Glomerular endothelial cell (primary cell): Measurements from ENCODE around the gene VPS37B. TPM values are rescaled to one million over a fixed set of nuclear protein-coding genes. Genes with fewer than 3 reads are reported as not detected.
A peak's percentile ranks its signal among the peaks of the same experiment; 100 is the strongest.

ENCODE experiments used
- DNase-seq: peaks from one replicate; pipeline ENCODE4 v3.0.0-alpha.2; 2011; ENCODE audit warnings: low read depth, low spot score; ENCODE audit errors: extremely low read depth
- total RNA-seq: library from RNA; depleted of rRNA; stranded (reverse); fragments of >200 nt; gene quantifications from 2 replicates; pipeline ENCODE4 v1.2.3, GENCODE V29; 2015

Gene VPS37B
- total RNA-seq, 1 donor from 2014 or later, result 66.9 TPM

GRCh38 chr12:122855071-122855829, 40.7 kb downstream of the VPS37B start:
- DNase-seq, result no peak

DNA sequence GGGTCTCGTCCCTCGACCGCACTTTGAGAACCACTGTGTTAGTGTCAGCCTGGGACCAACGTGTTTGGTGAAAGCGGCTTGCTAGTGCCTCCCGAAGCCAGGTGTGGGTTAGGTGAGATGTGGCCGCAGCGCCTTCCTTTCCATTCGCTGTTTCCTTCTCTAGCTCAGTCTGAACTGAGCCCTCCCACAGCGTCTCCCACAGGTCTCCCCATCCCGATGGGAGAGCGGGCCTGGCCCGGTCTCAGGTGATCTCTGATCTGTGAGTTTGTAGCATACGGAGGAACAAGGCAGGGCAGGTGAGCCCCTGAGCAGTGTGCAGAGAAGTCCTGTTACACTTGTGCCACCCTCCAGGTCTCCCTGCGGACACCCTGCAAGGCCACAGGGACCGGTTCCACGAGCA, 41.4 kb downstream of the VPS37B start:
- no peak for DNase-seq

DNA sequence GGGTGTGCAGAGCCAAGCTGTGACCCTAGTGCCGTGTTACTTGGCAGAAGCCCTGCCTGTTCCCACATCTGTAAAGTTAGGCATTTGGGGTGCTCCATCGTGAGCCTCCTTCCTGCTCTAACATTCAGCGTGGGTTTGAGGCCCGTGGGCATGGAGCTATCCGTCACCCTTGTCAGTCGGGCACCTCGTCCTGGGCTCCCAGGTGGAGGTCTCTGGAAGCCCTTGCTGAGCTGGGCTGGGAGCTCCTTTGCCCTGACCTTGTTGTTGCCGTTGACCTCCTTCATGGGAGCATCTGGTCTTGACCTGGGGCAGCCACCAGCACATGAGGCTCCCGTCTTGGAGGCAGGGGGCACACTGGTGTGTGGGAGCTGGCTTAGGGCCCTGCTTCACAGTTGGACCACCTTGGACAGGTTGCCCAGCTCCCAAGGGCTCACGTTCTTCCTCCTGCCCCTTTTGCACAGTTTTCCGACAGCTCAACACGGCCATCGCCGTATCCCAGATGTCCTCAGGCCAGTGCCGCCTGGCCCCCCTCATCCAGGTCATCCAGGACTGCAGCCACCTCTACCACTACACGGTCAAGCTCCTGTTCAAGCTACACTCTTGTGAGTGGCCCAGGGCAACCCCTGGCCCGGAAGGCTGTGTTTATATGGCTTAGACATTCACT, 42.2 kb downstream of the VPS37B start:
- DNase-seq, result no peak

- DNase-seq, result no peak
These were observed 43.3 kb downstream of the VPS37B start for GRCh38 chr12:122852336-122853275.

DNA sequence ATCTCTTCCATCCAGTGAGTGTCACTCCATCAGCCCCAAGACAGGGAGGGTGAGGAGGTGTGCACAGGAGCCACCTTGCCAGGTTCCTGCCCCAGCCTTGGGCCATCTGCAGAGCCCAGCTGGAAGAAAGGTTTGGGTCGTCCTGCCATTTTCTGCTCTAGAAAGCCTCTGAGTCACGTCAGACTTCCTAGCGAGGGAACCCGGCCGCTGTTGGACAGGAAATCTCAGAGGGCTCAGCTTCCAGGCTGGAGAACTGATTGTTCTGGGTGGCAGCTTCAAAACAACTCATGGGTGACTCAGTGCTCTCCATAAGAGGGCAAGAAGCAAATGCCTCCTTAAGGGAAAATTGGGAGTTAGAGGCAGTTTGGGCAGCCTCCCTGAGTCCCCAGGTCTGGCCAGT, 44.1 kb downstream of the VPS37B start:
- DNase-seq, result peak; percentile 83

DNA sequence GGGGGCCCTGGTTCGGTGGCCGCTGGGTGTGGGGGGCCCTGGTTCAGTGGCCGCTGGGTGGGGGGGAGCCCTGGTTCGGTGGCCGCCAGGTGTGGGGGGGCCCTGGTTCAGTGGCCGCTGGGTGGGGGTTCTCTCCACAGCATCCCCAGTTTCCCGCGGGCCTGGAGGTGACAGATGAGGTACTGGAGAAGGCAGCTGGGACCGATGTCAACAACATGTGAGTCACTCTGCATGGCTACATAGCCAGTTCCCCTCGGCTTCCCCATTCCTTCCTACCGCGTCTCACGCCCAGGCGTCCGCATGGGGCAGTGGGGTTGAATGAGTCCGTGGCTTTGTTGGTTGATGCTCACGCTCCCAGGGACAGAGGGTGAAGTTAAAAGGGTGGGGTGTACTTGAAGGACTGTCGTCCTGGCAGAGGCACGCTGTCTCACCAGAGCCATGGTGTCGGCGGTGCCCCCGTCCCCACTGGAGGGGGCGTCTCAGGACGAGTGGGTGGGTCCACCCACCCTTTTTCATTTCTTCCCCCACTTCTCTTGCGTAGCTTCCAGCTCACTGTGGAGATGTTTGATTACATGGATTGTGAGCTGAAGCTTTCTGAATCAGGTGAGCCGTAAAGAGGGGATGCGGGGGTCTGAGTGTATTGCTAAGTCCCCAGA, 45.1 kb downstream of the VPS37B start:
- no peak for DNase-seq

- DNase-seq, result no peak
These were observed 45.9 kb downstream of the VPS37B start for GRCh38 chr12:122850048-122850445.

DNA sequence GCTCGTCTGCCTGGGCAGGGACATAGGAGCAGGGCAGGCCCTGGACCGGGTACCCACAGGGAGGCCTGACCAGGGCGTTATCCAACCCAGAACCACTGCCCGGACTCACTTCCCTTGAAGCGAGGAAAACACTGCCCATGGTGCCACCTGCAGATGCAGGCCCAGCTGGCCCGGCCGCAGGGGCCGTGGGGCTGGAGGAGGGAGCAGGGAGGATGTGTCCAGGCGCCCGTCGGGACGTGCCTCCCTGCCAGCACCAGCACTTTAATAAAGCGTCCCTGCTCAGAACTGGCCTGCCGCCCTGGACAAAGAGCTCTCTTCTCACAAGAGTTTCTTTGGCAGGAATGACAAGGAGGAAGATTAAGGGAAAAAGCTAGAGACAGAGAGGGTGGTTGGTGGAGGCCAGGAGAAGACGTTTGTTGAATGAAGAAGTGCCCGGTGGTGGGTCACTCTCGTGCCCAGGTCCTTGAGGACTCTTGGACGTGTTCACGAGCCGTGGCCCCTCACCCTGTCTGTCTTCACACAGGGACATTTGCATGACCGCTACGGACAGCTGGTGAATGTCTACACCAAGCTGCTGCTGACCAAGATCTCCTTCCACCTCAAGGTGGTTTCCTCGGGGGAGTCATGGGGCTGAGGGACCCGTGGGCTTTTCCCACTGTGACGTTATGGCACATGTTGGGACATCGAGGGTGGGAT, 46.4 kb downstream of the VPS37B start:
- no peak for DNase-seq

DNA sequence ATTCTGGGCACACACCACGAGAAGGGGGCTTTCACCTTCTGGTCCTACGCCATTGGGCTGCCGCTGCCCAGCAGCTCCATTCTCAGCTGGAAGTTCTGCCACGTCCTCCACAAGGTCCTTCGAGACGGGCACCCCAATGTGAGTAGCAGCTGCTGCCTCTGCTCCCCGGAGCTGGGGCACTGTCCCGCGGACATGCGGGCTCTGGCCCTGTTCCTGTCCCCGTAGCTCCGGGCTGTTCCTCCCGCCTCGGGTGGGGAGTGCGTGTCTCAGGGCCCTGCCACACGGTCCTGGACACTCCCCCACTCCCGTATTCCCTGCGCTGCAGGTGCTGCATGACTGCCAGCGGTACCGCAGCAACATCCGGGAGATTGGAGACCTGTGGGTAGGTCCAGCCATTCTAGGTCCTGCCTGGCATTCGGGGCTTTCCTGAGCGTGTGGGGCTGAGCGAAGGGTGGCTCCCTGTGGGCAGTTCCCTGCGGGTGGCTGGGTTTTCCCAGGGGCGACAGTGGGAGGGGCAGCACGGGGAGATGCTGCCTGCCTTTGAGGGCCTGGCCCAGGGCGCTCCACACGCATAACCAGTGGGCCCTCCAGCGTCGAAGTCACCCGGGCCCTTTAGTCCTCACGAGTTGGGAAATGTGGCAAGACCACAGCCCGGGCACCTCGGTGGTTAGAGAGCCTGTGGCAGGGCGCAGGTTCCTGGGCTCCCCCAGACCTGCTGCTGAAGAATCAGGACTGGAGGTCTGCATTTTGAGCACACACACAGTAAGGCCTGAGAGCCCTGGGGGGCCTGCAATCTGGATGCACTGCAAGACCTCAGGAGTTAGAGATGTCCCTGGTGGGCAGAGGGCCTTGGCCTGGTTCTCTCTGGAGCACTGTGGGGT, 47.2 kb downstream of the VPS37B start:
- no peak for DNase-seq

DNA sequence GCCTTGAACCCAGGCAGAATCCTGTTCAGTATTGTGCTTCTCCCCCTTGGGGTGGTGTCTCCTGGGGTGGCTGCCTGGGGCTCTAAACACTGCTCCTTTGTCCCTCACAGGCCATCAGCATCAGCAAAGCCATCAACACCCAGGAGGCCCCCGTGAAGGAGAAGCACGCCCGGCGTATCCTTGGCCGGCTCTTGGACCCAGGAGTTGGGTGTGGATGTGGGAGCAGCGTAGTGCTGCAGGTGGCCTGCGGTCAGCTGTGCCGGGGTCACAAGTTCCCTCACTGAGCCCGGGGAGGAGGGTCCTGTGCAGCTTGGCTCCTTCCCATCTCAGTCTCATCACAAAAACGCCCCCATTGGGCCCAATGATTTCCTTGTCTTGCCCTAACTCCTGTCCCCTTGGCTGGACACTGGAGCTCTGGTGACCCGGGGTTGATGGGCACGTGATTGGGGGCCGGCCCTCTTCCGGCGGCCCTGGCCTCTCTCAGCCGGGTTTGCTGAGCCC, 48.0 kb downstream of the VPS37B start:
- no peak for DNase-seq

DNA sequence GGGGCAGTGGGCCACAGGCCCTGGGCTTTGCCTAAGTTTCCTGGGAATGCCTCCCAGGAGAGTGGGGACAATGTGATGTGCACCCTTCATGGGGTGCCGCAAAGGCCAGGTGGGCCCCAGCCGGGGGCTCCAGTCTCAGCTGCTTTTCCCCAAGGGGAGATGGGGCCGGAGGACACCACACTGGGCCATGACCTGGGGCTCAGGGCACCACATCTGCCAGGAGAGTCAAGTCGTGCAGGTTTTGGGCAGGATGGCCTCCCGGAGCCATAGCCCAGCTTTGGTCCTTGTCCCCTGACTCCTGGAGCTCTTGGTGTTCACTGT, 48.4 kb downstream of the VPS37B start:
- no peak for DNase-seq

DNA sequence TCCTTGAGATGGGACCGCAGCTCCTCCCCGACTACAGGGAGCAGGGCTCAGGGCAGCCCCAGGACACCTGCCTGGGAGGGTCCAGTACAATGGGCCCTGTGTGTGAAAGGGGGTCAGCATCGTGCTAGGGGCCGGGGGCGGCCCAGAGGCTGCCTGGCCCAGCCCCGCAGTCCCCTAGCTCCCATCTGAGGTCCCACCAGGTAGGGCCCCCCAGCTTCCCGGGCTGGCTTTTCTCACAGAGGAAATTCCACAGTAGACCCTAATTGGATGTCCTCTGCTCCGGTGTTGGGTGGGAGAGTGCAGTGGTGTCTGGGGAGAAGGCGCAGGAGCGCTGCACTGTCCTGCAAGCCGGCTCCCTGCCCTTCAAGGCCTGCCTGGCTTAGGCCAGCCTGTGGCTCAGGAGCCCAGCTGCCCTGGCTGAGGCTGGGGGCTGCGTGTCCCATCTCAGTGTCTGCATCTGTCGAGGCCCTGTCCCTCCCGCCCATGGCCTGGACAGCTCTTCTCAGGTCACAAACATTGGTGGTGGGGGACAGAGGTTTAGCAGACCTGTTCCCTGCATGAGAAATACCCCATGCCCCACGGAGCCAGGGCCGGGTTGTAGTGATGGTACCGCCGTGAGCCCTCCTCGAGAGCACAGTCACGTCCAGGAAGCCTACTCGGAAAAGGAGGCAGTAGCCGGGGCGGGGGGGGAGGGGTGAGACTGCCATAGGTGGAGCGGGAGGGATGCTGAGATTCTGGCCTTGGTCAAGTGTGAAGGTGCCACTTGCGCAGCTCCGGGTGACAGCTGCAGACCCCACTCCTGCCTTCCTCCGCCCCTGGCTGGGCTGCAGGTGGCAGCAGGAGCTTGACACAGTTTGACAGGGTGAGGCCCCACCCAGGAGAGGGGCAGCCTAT, 49.1 kb downstream of the VPS37B start:
- no peak for DNase-seq

DNA sequence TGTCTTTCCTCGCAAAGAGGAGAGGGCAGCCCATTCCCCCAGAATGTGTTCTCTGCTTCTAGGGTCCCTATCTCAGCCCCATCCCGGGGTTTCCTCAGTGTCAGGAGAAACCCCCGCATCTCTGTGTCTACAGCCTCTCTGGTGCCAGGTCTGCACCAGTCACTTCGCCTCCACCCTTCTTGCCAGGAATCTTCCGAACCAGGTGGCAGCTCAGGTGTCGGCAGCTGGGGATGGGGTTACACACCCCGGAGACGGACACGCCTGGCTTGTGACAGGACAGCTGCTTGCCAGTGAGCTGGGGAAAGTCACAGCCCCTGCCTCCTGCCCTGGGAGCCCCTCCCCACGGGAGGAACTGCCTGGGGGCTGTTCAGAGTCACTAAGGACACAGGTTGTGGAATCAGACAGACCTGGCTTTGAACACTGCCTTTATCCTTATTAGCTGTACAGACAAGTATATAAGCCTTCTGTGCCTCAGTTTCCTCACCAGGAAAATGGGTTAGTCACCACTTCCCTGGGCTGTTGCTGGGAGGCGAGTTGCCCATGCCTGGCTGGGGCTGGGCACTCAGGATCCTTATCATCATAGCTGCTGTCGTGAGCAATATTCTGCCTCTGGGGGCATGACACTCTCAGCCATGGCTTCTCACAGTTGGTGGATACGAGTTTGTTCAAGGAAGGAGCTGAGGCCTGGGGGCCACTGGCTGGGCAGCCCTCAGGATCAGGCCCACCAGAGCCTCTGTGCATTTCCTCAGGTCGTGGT, 49.9 kb downstream of the VPS37B start:
- DNase-seq, result no peak

GRCh38 chr12:122845041-122845864, 50.7 kb downstream of the VPS37B start:
- no peak for DNase-seq

DNA sequence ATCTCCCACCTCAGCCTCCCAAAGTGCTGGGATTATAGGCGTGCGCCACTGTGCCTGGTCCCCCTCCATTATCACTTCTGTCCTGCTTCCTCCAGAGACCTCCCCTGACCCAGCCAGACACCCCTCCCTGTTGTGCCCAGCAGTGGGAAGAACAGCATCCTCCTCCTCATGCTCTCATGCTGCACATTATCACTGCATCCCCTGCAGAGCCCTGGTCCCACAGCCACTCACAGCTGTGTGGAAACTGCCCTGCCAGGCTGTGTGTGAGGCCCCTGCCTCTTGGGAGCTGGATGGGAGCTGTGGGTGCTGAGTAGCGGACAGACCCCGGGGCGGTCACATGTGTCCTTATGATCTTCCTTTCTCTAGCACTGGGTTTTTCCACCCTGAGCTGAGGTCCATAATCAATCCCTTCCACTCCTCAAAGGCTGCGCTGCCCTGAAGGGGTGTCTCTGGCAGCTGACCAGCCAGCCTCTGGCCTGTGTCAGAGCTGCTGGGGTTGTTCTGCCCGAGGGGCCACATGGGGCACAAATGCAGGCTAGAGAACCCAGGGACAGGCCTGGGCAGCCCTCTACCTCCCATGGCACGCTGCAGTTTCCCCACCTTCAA, 51.5 kb downstream of the VPS37B start:
- no peak for DNase-seq

GRCh38 chr12:122843455-122843854, 52.5 kb downstream of the VPS37B start:
- DNase-seq, result no peak
